Fibroblast of upper back skin (primary cell): ENCODE measurements around the gene NRIP1.

Experiments used
- DNase-seq: peaks from one replicate; pipeline ENCODE4 v3.0.0-alpha.2; 2013

Gene NRIP1

DNA sequence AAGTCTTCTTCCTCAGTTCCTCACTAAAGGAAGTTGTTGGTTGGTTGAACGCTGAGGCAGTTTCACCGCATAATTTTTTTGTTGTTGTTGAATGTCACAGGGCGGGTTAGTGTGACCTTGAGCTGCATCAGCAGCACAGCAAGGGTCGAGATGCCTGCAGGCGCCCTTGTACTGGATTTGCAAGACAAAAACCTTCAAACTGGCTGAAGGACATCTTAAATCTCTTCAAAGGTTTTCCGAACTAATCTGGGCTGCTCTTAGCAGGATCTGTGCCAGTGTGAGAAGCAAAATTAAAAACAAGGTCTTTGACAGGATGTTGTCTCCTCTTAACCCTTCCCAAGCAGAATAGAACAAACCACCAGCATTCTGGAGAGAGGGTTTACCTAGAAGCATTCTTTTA, 59.4 kb downstream of the NRIP1 start:
- DNase-seq: no peak

DNA sequence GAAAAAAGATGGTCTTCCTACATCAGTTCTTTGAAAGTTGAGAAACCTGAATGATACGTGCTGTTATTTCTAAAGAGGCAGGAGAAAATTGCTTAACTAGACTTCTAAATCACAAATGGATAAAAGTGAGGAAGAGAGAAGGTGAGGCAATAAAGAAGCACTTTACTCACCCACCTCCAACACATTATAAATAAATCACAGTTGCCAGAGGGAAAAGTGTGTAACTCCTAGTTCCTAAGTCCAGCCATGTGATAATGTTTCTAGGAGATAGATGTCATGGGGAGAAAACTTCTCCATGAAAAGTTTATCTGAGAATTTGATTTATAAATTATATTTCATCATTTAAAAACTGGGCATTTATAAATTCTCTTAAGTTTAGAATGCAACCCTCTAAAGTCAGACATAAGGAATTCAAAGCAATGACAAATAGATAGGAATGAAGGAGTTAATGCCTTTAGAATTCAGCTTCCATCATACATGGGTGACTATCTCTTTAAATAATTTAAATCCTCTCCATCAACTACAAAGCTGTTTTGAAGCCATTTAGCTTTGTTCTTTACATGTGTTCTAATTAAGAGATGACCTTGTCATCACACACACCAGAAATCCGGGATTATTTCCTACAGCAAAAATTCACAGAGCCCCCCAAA, 60.0 kb downstream of the NRIP1 start:
- peak; percentile 71 for DNase-seq

DNA sequence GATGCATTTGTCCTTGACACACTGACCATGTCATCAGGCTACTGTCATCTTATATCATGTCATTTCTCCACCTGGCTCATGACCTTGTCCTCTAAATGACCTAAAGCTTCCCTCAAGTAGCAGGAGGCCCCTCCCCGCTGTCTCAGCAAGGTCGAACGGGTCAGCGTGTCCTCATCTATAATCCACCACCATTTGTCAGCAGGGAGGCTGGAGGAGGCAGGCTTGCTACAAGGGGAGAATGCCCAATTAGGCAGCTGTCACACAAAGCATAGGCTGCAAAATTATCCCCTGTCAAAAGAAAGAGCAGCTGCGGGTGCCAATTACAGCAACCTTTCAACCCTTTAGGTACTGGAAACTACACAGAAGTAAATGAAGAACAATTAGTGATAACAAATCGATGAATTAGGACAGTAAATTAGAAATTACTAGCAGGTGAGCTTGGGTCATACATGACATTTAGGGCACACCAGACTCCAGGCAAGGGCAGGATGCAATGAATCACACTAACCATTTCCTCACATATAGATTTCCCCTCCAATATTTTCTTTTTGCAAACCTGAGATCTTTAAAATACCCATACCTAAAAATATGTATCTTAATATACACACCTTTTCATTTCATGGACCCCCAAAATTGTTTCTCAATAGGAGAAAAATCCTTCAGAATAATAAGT, 61.2 kb downstream of the NRIP1 start:
- DNase-seq: no peak

DNA sequence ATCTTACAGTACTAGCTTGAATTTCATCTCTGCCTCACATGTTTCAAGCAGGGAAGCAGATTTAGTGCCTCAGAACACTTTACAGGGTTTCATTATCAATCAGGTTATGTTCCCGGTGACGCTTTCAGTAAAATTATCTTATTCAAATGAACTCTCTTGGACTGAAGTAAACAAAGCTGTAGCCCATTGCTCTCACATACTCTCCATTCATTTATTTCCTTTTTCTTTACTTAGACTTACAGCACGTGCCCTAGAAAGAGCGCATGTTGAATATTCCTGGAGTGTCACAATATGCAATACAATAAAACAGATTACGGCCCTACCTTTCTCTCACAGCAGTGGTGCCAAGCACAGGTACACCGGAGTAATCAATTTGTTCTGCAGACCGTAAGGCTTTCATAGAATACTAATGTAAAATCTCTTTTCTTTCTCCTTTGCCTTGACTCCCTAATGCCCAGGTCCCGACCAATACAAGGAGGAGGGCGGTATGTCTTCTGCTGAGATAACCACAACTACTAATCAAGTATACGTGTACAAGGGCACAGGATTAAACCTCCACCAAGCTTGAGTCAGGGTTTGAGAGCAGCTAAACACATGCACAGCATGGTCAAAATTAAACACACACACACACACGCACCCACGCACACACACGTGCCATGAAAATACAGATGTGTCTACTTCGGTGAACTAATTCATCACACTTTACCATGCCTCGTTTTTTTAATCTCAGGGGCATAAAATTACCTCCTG, 62.8 kb downstream of the NRIP1 start:
- DNase-seq: no peak

DNA sequence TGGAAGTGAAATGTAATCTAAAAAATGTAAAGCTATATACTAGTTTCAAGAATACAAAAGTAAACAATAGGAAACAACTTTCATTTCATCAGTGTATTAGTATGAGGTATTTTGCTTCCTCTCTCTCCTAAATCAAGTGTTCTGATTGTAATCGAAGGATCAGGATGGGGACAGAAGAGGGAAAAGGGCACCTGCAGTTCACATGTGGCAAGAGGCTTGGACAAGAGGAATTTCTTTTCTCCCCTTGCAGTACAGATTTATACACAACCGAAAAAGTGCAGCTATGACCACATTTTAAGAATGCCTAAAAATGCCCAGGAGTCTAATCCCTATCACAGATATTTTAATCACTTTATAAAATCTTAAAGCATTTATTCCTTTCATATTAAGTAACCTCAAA, 63.7 kb downstream of the NRIP1 start:
- no peak for DNase-seq

DNA sequence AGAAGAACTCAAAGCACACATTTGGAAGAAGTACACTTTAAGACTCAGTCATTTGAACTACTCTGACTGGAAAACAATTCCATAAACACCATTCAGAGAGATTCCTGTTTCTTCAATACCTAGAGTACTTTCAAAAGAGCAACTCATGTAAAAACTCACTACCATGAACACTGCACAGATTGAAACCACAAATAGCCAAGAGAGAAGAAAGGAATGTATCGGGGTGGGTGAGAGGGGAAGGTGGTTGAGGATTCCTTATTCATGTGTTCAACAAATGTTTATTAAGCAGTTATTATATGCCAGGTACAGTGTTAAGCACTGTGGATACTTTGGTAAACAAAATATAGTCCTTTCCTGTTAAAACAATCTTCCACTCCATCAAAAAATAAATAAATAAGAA, 64.7 kb downstream of the NRIP1 start:
- peak; percentile 86 for DNase-seq

DNA sequence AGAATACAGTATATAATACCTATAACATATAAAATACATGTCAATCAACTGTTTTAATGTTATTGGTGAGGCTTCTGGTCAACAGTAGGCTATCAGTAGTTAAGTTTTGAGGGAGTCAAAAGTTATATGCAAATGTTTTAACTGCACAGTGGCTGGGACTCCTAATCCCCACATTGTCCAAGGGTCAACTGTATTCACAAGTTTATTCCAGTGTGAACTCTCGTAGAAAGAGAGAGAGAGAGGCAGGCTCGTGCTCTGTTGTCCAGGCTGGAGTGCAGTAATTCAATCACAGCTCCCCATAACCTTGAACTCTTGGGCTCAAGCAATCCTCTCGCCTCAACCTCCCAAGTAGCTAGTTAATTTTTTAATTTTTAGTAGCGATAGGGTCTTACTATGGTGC, 66.0 kb downstream of the NRIP1 start:
- DNase-seq: no peak

DNA sequence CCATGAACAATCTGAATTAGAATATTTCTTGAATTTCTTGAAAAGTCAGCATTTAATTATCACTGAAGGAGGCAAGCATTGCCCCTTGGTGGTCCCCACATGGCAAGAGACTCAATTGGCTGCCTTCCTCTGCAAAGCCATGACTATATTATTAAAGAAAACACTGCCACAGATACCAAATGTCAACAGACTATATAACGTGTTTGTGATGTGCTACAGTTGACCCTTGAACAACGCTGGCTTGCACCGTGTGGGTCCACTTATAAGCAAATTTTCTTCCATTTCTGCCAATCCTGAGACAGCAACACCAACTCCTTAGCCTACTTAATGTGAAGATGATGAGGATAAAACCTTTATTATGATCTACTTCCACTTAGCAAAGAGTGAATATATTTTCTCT, 66.5 kb downstream of the NRIP1 start:
- DNase-seq: no peak

DNA sequence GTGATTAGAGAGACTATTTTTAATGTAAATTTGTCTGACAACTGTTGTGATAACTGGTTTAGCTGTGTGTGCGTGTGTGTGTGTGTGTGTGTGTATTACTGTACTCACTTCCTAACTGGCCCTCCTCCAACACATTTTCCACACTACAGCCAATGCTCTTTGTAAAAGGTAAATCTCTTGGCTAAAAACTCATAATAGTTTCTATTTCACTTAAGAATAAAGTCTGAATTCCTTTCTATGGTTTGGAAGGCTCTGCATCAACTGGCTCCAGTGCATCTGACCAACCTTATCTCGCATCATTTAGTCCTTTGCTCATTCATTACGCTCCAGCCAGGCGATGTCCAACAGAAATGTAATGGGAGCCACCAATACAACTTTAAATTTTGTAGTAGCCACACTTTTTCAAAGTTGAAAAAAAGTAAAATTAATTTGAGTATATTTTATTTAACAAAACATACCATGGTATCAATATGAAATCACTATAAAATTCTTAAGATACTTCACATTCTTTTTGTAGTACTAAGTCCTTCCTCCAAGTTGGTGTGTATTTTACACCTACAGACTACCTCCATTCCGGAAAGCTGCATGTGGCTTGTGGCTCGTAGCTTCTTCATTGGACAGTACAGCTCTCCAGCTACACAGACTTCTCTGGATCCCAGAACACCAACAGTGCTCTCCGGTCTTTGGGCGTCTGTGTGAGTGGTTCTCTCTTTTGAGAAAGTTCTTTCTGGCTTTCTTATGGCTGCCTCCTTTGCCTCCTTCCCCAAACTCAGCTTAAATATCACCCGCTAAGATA, 68.9 kb downstream of the NRIP1 start:
- DNase-seq: peak; percentile 90

DNA sequence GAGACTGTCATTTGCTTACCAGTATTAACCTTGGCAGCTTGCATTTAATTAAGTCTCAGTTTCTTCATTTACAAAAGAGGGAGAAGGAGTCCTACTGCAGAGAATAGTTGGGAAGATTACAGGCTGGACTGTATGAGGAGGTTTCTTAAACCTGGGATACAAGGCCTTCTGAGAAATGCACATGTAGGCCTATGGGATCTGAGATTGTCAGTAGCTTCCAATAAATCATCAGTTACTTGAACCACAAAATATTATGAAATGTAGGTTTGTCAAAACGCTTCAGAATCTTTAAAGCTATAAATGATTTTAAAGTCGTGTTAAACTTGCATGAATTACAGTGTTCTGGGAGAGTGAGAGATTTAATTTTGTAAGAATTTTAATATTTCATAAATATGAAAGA, 69.6 kb downstream of the NRIP1 start:
- peak; percentile 62 for DNase-seq

DNA sequence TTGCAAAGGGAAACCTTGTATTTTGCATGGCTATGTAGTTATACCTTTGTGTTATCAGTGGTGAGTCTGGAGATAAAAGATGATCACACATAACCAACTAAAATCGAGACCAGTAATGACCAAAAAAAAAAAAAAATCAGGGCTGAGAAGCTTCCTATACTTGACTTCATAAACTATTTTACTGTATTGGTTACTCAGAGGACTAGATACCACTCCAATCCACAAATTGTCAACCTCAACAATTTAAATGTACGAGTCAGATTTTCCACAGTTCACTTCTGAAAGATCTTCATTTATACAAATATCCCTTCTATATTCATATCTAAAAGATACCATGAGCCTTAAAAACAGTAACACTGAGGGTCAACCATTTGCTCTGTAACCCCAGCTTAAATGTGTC, 71.7 kb downstream of the NRIP1 start:
- peak; percentile 69 for DNase-seq

DNA sequence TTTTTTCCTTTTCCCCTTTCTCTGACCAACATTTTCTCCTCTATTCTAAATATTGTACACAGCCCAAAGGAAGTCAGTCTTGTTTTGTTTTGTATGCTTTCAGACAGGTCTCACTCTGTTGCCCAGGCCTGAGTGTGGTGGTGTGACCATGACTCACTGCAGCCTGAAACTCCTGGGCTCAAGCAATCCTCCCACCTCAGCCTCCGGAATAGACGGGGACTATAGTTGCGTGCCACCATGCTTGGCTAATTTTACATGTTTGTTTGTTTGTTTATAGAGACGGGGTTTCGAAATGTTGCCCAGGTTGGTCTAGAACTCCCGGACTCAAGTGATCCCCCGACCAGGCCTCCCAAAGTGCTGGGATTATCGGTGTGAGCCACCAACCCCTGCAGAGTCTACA, 72.8 kb downstream of the NRIP1 start:
- no peak for DNase-seq

DNA sequence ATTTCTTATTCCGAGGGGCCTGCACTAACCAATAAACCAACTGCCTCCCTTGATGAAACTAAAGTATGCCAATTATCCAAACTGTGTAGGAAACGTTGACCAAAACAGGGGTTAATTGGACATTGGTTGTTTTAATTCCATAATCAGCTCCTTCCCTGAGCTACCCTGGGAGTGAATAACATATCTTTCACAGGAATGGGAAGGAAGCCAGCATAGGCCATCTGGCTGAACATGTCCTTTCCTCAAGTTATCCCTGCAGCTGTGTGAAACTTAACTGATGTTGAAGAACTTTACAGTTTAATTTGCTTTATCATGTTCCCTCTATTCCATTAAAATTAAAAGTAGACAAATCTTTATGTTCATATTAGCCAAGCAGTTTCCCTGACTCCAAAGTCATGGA, 75.4 kb downstream of the NRIP1 start:
- peak; percentile 79 for DNase-seq

DNA sequence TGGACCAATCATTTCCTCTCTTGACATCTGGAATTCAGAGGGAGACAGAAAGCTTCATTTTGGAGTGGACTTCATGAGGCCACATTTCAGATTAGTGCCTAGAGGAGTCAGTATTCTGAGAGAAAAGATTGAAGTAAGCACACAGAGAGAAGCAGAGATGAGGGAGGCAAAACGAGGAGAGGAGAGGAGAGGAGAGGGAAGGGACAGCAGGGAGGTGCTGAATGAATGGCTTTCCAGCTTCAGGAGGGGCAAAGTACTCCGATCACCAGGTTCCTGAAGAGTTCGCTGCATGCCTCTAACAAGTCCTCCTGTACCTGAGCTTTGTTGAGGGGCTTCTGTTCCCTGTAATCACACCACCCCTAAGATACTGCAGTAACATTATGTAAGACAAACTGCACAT, 76.0 kb downstream of the NRIP1 start:
- no peak for DNase-seq

DNA sequence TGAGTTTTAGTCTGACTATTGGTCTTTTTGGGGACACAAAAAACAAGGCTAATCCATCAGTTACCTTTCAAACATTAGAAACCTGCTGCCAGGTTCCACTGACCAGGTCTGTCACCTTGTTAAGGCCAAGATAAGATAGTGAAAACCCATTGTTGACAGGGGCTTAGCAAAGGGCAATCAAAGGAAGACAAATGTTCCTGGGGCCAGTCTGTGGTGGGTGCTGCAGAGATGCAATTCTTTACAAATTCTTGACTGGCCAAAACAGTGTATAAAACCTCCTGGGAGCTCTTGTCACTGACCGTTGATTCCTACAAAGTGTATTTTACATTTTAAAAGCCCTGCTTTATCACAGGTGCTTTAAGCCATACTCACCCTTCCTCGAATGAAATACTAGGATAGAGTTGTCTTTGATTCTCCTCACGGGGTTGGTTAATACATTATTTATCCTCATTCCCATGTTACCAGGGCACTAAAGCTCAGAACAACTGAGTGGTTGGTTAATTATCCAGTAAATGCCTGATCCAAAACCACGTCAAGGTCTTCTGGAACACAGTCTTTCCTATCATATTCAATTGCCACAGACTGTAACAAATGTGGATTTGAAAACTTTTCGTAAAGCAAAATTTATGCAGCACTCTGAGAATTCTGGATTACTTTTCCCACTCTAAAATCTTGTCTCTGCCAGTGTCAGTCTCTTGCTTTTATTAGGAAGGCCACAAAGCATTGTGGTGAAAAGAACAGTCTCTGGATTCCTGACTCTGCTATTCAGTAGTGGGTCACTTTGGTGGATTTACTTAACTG, 77.2 kb downstream of the NRIP1 start:
- no peak for DNase-seq

DNA sequence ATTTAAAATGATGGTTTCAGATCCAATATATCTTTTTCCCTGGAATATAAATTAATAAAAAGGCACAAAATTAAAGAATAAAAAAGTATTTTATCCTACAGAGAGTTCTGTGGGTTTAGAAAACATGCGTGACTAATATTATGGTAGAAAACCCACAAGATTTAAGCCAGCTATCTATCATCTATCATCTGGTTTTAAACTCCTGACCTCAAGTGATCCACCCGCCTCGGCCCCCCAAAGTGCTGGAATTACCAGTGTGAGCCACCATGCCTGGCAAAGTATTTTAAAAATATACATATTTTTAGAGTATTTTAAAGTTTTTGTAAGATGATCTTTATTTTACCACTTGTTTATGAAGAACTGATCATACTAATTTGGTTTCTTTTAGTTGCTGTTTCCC, 79.5 kb downstream of the NRIP1 start:
- DNase-seq: peak; percentile 84

DNA sequence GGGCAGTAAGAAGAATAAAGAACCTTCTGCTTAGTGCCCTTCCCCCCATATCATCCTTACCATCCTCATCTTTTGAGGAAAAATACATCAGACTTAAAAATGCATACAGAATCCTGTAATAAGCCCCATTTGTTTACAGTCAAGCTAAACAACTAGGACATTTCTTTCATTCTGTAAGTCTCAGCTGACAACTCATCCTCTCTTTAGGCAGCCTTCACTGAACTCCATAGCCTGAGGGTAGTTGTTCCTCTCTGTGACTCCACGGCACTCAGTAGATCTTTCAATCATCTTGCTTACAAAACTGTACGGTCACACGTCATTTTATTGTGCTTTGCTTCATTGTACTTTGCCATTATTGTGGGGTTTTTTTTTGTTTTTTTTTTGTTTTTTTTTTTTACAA, 82.5 kb downstream of the NRIP1 start:
- no peak for DNase-seq

DNA sequence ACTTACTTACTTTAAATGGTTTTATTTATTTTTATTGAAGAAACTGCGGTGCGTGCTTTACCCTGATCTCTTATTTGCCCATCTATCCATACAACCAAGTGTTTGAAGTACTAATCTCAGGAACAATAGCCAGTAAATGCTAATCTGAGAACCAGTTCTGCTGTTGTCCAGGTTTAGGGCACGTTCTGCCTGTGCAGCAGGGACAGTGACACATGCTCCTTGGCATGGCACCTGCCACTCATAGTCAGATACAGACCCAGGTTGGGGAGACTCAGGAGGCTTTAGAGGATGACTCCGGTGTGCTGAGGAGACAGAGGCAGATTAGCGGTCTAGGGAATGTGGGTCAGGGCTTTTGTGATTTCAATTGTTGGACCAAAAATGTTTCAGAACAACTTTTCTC, 83.6 kb downstream of the NRIP1 start:
- no peak for DNase-seq

DNA sequence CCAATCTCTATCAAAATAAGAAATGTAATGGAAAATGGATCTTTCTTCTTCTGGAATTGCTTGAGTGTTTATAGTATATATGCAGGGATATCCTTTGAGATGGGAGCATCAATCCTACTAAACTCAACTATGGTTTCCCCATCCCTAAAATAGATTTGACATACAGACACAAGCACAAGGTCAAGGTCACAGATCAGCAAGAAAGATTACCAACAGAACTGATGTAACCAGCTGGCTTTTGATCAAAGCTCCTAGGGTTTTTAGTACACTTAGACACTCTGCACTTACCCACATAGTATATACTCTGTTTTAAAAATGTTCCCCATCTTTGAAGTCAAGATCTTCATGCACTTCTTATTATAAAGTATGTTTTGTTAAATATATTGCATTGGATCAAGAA, 85.5 kb downstream of the NRIP1 start:
- no peak for DNase-seq

DNA sequence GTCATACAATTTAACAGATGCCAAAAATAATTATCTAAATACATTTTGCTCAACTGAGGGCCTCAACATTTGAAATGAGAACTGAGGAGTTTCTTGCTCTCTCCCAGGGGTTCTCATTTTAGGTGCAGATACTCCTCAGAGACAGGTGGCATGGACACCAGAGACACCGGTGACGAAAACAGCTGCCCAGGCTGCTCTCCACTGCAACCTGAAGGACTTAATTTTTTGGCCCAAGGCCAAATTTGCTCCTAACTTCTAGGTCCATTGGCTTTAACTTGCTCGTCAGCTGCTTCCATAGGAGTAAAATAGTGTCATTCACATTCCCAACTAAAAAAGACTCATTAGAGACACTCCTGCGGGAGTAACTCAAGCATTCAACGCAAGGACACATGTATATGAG, 87.0 kb downstream of the NRIP1 start:
- DNase-seq: no peak

DNA sequence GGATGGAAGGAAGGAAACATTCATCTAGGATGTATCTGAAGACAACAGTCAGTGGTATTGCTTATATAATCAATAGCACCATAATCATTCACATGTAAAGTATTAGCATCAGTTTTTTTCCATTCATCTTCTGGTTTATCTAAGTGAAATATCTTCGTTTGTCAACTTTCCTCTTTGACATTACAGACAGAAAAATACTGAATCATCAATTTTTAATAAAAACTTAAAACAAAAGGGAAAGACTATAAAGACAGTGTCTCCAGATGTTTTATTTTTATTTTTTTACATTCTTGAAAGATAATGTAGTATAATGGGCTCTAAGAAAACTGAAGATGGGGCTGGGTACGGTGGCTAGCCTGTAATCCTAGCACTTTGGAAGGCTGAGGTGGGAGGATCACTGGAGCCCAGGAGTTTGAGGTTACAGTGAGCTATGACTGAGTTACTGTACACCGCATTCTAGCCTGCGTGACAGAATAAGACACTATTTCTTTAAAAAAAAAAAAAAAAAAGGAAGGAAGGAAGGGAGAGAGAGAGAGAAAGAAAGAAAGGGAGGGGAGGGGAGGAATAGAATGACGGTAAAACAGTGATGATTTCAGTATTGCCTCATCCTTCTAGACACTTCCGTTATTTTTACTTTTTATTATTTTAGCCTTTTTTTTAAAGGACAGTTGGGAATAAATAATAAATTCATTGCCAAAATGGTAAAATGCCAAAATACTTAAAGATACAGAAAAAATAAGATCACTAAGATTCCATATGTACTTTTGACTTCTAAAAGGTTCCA, 89.5 kb downstream of the NRIP1 start:
- DNase-seq: no peak

DNA sequence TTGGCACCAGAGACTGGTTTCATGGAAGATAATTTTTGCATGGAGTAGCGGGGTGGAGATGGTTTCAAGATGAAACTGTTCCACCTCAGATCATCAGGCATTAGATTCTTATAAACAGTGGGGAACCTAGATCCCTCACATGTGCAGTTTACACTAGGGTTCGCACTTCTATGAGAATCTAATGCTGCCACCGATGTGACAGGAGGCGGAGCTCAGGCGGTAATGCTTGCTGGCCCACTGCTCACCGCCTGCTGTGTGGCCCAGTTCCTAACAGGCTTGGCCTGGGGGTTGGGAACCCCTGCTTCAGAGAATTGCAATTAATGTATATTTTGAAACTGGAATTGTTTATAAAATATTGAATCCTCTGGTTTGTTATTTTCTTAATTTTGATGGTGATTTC, 92.1 kb downstream of the NRIP1 start:
- DNase-seq: no peak
